Stimulated activated naive CD4-positive, alpha-beta T cell (primary cell): ENCODE results near the gene JHY.

Experiments used
- DNase-seq, 6 experiments: peaks; one replicate each; lab custom pipeline; 2025; lab: John Stamatoyannopoulos, UW

Gene JHY

DNA sequence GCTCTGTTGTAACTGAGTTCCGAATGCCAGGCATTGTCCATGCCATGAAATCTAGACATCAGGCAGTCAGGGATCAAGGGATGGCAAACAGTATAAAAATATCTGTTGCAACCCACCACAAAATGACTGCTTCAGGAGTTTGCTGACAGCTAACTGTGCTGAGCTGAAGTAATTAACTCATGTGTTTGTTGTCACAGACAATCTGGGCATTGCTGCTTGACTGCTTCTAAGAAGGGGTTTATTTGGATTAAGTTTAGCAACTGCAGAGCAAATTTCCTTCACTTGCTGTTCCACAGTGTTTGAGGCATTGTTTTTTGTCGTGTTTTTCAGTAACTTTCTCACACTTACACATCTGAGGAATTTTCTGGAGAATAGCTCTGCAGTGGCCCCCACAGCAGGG is 68.7 kb downstream of the JHY start:
- DNase-seq, result no peak

DNA sequence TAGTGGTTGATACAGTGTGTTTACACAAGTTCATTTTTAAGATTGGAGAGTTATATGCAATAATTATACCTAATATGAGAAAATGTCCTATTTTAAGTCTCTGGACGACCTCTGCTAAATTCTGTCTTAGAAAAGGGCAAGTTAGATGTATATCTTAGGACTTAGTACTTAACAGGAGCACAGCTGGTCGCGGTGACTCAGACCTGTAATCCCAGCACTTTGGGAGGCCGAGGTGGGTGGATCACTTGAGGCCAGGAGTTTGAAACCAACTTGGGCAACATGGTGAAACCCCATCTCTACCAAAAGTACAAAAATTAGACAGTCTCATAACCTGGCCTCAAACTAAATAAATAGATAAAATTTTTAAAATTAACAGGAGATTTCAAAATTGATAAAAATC is 71.9 kb downstream of the JHY start:
- DNase-seq, result no peak

DNA sequence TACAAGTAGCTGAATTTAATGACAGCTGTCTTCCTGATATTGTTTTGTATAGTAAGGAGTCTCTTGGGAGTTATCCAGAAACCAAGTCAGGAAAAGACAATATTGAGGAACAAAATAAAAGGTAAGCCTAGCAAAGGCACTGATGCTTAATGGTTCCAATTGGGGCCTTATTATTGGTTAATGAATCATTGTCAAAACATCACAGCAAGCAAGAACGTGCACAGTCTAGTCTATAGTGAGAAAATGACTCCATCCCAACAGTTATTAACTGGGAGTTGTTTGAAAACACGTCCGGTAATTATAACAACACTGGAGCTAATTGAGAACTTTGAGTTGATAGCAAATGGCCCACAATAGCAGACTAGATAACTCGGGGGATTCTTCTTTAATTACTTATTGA is 81.4 kb downstream of the JHY start:
- DNase-seq, result no peak

DNA sequence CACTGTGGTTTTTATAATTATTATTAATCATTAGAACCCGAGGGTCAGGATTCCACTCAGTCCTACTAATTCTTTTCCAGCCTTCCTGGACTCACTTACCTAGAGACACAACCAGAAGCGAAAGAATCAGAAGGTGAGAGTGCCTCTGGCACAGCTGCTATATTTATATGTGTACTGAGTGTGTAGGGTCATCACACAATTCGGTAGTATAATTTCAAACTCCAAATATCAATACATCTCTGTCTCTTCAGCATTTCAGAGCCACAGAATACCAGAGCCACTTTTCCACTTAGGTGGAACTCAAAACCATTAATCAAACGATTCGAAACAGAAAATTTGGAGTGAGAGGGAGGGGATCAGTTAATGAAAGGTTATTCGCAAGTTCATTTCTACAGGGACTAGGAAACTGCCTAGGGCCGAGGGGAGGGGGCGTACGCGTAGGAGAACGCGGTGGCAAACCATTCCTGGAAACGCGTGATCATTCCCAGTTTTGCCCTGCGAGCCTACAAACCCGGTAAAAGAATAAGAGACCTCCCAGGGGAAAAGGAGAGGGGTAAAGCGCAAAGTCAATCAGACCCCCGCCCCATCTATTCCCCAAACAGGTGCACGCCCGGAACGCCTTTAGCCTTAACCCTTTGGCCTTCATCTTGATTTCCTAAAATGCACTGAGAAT is 93.6 kb downstream of the JHY start:
- no peak for DNase-seq

DNA sequence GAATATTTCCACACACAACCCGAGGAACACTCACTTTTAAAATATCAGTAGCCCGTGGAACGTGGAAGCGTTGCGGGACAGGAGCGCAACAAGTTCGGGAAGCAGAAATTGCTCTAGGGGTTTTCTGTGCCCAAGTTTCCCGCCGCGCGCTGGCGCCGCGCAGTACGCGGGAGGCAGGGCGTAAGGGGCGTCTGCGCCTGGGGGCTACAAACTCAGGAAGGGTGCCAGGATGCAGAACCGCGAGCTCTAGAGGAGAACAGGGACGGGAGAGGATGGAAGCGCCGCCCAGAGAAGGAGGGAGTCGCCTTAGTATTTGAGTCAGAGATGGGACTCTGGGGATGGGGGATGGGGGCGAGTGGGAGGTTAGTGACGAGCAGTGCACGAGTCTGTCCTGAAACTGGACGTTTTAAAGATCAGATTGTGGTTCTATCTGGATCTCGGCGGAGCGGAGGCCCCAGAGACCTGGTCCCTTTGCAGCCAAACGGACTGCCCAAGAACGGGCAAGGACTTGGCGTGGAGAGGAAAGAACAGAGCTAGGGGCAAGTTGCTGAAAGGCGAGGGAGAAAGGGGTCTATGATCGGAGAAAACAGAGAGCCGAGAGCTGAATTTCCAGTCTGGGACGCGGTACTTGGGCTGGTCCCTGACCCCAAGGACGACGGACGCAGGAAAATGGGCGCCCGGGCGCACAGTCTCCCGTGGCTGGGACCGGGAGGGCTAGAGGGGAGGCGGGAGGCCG is 94.3 kb downstream of the JHY start:
- no peak for DNase-seq

DNA sequence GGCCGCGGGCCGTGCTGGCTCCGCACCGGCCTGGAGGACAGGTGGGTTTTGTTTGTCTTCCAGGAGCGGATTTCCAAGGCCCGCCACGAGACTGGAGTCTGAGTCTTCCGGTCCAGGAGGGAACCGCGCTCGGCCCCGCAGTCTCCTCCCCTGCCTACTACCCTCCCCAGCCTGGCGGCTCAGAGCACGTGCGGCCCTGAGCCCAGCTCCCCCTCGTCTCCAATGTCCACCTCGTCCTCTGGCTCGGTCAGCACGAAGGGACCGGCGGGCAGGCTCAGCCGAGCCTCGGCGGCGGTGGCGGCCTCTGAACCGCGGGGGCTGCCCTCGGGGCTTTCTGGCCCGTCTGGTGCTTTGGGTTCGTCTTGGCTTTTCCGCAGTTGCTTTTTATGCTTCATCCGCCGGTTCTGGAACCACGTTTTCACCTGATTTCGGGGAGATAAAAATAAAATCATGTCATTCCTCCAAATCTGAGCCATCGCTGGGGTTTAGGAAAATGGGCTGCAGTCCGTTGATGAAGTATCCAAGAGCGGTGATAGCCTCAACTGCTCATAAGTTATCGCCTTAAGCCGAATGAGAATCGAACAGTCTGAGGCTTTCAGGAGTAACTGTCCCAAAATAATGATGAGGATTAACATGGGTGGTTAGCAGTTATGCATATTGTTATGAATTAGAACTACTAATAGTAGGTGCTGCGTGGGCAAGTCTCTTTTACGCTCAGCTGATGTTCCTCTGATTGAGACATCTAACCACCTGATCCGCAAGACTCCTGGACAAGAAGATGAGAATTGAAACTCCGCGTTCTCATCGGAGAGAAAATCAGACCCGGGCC is 95.1 kb downstream of the JHY start:
- DNase-seq, result no peak

DNA sequence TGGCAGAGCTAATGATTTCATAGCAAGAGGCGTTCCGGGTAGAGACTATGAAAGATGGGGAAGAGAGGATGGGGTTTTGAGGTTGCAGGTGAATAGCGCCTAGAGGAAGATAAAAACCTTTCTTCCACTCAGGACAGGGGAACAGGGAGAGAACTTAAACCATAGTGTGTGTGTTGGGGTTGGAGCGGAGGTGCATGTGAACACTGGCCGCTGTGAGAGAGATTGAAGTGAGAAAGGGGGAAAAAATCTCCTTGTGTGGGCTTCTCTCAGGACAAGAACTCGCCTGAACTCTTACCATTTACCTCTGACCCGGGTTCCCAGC is 95.7 kb downstream of the JHY start:
- no peak for DNase-seq

DNA sequence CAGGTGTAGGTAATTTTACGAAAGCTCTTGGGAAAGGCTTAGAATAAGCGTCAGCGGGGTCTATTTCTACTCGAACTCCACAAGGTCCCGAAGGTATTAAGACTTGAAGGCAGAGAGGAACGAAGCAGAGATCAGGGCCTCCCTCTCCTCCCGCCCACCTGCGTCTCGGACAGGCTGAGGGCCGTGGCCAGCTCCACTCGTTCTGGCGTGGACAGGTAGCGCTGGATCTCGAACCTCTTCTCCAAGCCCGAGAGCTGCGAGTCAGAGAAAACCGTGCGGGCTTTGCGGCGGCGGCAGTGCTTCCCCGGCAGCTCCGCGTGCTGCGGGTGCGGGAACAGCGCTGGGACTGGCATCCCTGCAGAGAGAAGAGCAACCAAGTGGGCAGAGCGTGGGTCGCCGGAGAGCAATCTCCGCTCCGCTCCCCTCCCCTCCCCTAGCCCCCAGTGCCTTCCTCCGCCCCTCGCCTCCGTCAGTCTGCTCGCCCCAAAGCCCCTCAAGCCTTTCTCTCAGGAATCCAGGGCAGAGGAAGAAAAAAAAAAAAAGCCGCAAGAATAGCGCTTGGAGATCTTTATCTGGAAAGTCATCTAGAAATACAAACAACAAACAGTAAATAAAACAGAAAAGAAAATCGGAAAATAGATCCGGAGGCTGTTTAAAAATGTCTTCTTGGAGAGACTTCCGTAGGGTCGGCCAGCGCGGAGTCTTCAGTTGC is 96.7 kb downstream of the JHY start:
- DNase-seq, result no peak

DNA sequence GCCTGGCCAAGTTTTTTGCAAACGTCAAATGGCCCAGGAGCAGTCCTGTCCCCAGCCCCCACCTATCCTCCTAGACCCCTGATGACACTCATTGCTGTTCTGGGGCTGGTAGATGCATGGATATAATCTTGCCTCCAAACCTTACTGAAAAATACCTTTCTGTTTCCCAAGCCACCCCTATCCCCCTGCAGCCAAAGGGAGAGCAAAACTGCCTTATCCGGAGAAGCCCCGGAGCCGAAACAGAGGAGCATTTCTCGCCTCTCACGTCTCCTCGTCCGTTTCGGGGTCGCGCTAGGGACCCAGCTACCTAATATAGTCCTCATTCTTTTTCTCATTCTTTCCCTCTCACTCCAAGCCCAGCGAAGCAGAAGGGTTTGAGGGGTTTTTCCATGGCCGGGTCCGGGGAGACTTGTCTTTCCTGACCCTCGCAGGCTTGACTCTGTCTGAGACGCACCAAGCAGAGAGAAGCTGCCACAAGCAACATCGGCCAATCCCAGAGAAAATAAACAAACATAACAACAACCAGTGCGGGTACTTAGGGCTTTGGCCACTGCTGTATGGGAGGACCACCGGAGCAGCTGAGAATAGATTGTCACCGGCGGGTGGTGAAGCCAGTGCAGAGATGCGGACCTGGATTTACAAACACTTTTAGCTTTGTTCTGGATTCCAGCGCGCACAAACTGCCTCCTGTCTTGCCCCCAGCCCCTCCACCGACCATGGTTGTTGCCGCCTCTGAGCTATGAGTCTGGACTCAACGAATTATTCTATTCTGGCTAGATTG is 97.4 kb downstream of the JHY start:
- DNase-seq, result no peak

DNA sequence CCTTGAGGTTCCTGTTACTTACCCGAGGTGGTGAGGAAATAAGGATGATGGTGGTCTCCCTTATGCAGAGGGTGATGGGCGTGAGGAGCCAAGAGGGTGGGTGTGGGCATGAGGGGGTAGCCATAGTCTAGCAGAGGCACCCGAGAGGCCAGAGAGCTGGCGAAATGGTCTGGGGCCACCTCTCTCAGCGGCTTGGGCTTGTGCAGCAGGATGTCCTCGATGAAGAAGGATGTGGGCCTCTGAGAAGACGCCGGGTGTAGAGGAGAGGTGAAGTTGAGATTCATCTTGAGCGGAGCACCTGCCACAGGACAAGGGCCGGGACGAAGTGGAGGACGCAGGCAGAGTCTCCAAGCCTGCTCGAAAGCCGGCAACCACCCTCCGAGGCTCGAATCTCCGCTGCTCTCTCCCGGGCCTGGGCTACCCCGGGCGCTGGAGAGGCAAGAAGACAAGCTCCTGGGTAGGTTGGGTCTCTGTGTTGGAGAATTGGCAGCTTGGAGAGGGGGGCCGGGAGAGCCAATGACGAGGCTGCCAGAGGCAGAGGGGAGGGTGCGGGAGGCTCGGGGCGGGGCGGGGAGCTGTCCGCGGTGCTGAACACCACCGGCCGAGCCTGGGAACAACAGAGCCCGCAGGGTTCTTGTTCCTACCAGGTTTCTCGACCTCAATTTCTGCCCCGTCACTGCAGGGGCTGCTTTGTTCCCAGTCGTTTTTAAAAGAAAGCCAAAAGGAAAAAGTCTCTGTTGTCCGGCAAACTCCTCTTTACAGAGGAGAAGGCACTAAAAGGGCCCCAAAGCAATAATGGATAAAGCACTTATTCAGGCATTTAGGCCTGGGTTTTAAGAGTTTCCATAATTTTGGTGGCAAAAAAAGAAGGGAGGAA is 99.1 kb downstream of the JHY start, which contains the start of gene BSX:
Gene BSX (minus strand): TSS at position 447 of the 877 bp plus-strand sequence. CDS start 163 bp downstream, at position 284.
- DNase-seq, result peak in 5 of 6 experiments; percentile 11 to 46 (median 35)

DNA sequence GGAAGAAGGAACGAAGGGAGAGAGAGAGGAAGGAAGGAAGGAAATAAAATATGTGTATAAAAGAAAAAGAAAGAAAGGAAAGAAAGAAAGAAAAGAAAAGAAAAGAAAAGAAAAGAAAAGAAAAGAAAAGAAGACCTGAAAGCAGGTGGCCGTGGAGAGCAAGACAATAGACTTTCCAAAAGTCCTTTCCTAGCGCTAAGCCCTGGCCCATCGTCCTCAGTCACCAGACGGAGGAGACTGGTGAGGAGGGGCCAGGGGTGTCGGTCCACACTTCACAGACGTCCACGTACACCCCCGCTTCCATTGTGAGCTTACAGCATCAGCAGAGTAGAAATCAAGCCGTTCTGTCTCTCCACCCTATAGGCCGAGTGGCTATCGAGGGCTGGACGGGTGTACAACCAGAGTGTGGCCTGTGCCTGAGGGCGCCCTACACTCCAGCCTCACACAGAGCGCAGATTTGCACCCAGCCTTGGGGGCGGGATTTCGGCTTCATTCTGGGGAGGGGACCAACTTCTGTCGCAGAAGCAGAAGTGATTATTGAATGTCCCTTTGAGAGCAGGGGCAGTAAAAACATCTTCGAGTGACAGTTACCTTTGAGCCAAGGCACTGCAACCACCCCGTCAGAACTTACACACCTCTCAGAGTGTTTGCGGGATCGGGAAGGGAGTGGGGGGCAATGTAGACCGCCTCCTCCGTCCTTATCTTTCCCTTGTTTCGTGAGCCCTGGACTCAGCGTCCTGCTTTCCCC is 101.1 kb downstream of the JHY start:
- DNase-seq, result no peak

DNA sequence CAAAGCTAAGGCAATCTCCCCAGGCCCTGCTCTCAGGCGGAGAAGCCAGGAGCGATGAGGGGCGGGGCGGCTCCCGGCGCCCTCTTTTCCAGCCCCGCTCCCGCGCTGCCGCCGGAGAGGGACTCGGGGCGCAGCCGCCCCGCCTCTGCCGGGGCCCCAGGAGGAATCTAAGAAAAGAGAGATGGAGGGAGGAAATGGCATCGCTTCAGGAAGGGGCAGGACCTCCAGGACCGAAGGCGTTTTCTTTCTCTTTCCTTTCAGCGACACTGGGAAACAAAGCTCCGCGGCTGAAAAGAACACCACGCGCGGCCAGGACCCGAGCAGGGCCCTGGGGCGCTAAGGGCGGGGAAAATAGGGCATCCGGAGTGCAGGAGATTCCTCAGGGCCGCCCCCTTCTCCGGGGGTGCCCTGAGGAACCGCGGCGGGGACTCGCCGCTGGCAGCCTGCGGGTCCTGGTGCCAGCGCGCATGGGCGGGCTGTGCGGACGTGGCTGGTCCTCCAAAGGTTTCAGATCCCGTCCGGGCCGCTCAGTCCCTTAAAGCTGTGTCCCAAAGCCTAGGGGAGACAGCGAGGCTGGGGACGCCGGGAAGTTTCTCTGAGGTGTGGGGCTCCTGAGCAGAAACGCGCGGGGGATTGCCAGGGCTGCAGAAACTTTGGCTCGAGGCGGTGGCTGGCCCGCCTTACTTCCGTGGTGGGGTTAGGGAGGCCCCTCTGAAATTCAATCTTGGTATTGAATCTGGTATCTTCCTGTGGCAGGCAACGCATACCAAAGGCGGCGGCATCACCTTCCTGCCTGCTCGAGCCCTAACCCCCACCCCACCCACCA is 101.8 kb downstream of the JHY start:
- DNase-seq, result peak in 1 of 6 experiments; percentile 15

DNA sequence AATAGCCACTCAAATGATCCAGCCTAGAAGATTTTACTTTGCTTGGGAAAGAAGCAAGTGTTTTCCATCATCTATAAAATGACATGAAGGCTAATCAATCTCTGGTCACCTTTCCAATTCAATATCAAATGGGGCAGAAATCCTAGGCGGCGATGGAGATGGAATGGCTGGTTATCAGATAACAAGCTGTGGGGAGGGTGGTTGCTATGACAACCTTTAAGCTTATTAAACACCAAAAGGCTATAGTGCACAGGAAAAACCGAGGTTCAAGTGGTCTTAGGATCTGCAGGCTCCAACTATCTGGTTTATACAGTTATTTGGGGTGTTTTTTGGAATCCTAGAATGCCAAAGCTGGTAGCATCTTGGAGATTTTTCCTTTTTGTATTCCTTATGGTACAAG is 113.0 kb downstream of the JHY start:
- DNase-seq, result no peak

DNA sequence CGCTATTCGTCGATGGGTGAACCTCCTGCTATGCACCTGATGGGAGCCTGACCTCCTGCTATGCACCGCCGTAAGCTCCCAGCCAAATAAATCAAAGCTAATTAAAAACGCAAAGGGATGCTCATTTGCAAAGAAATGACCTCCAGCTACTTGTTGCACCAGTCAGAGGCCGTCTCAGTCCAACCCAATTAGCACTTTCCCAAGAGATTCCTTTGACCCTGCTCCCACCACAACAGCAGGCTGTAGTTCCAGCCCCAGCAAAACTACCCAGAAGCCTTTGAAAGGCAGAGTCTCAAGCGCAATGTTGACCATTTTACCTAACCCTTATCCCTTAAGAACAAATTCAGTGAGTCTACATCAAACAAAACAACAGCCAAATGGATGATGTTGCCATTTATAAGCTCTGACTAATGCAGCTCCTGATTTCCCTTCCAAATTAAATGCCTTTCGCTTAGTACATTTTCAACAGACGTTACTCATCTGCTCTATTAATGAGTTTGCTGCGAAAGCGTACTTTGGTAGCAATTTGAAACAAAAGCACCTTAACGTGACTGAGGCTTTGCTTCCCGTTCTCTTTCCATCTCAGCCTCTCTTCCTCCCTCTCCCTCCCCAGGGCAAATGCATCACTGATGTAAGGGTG is 116.3 kb downstream of the JHY start:
- no peak for DNase-seq

DNA sequence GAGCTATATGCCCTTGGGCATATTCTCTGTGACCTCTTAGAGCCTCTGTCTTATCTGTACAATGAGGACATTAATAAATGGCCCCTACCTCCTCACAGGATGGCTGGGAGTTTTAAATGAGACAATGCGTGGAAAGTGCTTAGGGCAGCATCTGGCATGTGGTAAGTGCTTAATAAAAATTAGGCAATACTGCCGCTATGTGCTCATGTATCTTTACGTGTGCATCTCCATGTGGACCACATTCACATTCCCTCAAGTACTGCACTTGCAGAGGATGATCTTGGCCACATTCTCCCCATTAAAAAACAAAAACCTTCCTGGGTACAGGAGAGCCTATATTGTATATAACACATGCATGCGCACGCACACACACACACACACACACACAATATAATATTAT is 118.2 kb downstream of the JHY start:
- DNase-seq, result no peak

DNA sequence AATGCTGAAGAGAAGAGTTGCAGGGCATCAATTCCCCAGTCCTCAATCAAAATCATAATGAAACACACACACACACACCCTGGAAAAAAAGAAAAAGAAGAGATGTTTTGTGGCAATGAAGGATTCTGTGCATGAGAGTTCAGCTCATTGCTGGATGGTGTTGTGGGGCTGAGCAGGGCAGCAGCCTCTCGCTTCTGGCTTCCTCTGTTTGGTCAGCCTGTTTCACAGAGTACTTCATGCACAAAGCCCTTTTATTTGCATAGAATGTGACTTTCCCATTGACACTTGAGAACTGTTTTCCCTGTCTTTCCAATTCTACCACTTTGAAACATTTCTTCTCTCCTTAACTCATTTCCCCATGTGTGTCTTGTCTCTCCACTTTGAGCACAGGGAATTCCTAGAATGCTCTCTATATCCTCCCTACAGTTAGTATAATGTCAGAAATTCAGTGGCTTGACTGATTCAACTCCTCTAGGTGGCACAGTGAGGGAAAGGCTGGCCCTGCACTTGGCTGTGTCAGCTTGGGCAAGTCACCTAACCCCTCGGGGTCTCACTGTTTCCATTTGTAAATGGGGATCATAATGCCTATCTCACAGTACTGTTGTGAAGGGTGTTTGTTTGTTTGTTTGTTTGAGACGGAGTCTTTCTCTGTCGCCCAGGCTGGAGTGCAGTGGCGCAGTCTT is 124.4 kb downstream of the JHY start:
- no peak for DNase-seq
